ENCODE data around the gene BAIAP2L1. TPM values are rescaled to one million over a fixed set of nuclear protein-coding genes. Genes with fewer than 3 reads are reported as not detected.

Gene BAIAP2L1
- polyA plus RNA-seq, 1 donor (not counting 4 experiments of a cell fraction or from before 2014, with no cell fraction given), result 41.7 TPM

DNA sequence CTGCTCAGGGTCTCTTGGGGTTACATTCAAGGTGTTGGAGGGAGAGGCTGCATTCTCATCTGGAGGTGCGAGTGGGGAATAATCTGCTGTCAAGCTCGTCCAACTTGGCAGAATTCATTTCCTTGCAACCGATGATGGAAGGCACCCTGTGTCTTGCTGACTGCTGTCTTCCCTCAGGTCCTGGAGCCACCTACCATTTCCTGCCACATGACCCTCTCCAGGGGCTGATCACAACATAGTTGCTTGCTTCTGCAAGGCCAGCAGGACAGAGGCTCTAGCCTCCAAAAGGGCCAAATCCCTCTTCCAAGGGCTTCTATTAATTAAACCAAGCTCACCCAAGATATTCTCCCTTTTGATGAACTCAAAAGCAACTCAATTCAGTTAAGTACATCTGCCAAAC, 133.6 kb downstream of the BAIAP2L1 start:
- H3K4me1 ChIP-seq (ENCODE audit: control insufficient read depth, extremely low read depth, insufficient read depth, low read length), result no peaks in the 10 kb centered on the region
- dilution Hi-C loops (cut with MboI; ENCODE audit: extremely low pct_ligation_motif_present, low sequenced_read_pairs), result no loop called here
- no peak for FAIRE-seq

GRCh38 chr7:98266840-98267239, 134.1 kb downstream of the BAIAP2L1 start:
- Histone ChIP-seq H3K27me3 (ENCODE audit: control insufficient read depth, extremely low read depth, insufficient read depth, low read length) (no peaks in the 10 kb centered on the region), H3K9ac (ENCODE audit: control insufficient read depth, extremely low read depth, insufficient read depth, low read length) (no peak overlapping the region), H3K4me3 (ENCODE audit: control insufficient read depth in 2 of 3, extremely low read depth in 1 of 3, insufficient read depth in 2 of 3, low read depth in 1 of 3, low read length in 3 of 3) (no peak overlapping the region), H3K9me3 (ENCODE audit: control insufficient read depth, low read depth, low read length) (no peaks in the 10 kb centered on the region), H4K20me1 (ENCODE audit: control insufficient read depth, extremely low read depth, insufficient read depth, low read length) (no peaks in the 10 kb centered on the region), H3K79me2 (ENCODE audit: control insufficient read depth, insufficient read depth, low read length) (no peaks in the 10 kb centered on the region), H3K4me2 (ENCODE audit: control insufficient read depth, extremely low read depth, insufficient read depth, low read depth, low read length) (no peak overlapping the region), H3K9me1 (ENCODE audit: control insufficient read depth, extremely low read depth, insufficient read depth, low read length) (no peaks in the 10 kb centered on the region), H3K27ac (ENCODE audit: control insufficient read depth, insufficient read depth, low read length) (no peak overlapping the region), H3K4me1 (ENCODE audit: control insufficient read depth, extremely low read depth, insufficient read depth, low read length) (no peaks in the 10 kb centered on the region), H2AFZ (ENCODE audit: control insufficient read depth, low read length) (no peak overlapping the region), H3K36me3 (ENCODE audit: control insufficient read depth in 2 of 2, extremely low read depth in 1 of 2, insufficient read depth in 2 of 2, low read length in 2 of 2) (no peaks in the 10 kb centered on the region)
- dilution Hi-C loops (cut with MboI; ENCODE audit: extremely low pct_ligation_motif_present, low sequenced_read_pairs), result no loop called here
- TF ChIP-seq, protein P1, sequence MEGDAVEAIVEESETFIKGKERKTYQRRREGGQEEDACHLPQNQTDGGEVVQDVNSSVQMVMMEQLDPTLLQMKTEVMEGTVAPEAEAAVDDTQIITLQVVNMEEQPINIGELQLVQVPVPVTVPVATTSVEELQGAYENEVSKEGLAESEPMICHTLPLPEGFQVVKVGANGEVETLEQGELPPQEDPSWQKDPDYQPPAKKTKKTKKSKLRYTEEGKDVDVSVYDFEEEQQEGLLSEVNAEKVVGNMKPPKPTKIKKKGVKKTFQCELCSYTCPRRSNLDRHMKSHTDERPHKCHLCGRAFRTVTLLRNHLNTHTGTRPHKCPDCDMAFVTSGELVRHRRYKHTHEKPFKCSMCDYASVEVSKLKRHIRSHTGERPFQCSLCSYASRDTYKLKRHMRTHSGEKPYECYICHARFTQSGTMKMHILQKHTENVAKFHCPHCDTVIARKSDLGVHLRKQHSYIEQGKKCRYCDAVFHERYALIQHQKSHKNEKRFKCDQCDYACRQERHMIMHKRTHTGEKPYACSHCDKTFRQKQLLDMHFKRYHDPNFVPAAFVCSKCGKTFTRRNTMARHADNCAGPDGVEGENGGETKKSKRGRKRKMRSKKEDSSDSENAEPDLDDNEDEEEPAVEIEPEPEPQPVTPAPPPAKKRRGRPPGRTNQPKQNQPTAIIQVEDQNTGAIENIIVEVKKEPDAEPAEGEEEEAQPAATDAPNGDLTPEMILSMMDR (optimal IDR thresholded peaks at IDR 0.05 in 1 of 3, IDR thresholded peaks at IDR 0.05 in 1 of 3, conservative IDR thresholded peaks at IDR 0.05 in 1 of 3; ENCODE audit: extremely low read depth in 1 of 3, insufficient read depth in 2 of 3, low read length in 3 of 3), result peak in 2 of 3 experiments; percentile 31 to 35
- TF ChIP-seq EZH2 (IDR thresholded peaks at IDR 0.05; ENCODE audit: low read length), result no peak
- DNase-seq (ENCODE audit: low read depth, low spot score) (no peak), FAIRE-seq (peak; percentile 9)

More for the DNA sequence above, 133.6 kb downstream of the BAIAP2L1 start:
- no peak for TF ChIP-seq EZH2 (IDR thresholded peaks at IDR 0.05; ENCODE audit: low read length)
- TF ChIP-seq, protein P1 (optimal IDR thresholded peaks at IDR 0.05 in 1 of 3, IDR thresholded peaks at IDR 0.05 in 1 of 3, conservative IDR thresholded peaks at IDR 0.05 in 1 of 3; ENCODE audit: extremely low read depth in 1 of 3, insufficient read depth in 2 of 3, low read length in 3 of 3), result no peak
- DNase-seq (ENCODE audit: low read depth, low spot score), result no peak
- no peaks in the 10 kb centered on the region for H3K79me2 ChIP-seq (ENCODE audit: control insufficient read depth, insufficient read depth, low read length)
- no peaks in the 10 kb centered on the region for H3K9me3 ChIP-seq (ENCODE audit: control insufficient read depth, low read depth, low read length)
- no peak overlapping the region for H2AFZ ChIP-seq (ENCODE audit: control insufficient read depth, low read length)
- no peak overlapping the region for H3K4me2 ChIP-seq (ENCODE audit: control insufficient read depth, extremely low read depth, insufficient read depth, low read depth, low read length)
- H3K27me3 ChIP-seq (ENCODE audit: control insufficient read depth, extremely low read depth, insufficient read depth, low read length), result no peaks in the 10 kb centered on the region
- H3K9ac ChIP-seq (ENCODE audit: control insufficient read depth, extremely low read depth, insufficient read depth, low read length), result no peak overlapping the region
- H3K9me1 ChIP-seq (ENCODE audit: control insufficient read depth, extremely low read depth, insufficient read depth, low read length), result no peaks in the 10 kb centered on the region
- no peaks in the 10 kb centered on the region for H4K20me1 ChIP-seq (ENCODE audit: control insufficient read depth, extremely low read depth, insufficient read depth, low read length)
- no peaks in the 10 kb centered on the region for H3K36me3 ChIP-seq (ENCODE audit: control insufficient read depth in 2 of 2, extremely low read depth in 1 of 2, insufficient read depth in 2 of 2, low read length in 2 of 2)
- no peak overlapping the region for H3K27ac ChIP-seq (ENCODE audit: control insufficient read depth, insufficient read depth, low read length)
- no peak overlapping the region for H3K4me3 ChIP-seq (ENCODE audit: control insufficient read depth in 2 of 3, extremely low read depth in 1 of 3, insufficient read depth in 2 of 3, low read depth in 1 of 3, low read length in 3 of 3)

Measured in keratinocyte (primary cell).